ENCODE results near the gene NTRK3.

Gene NTRK3

GRCh38 chr15:88174571-88174970 is 82.0 kb downstream of the NTRK3 start:
- peak; percentile 75 for DNase-seq

GRCh38 chr15:88166082-88166993 is 90.2 kb downstream of the NTRK3 start:
- no peak for DNase-seq

GRCh38 chr15:88161636-88162035 is 94.9 kb downstream of the NTRK3 start:
- no peak for DNase-seq

- no peak for DNase-seq
These were observed 101.2 kb downstream of the NTRK3 start for GRCh38 chr15:88155310-88155709.

DNA sequence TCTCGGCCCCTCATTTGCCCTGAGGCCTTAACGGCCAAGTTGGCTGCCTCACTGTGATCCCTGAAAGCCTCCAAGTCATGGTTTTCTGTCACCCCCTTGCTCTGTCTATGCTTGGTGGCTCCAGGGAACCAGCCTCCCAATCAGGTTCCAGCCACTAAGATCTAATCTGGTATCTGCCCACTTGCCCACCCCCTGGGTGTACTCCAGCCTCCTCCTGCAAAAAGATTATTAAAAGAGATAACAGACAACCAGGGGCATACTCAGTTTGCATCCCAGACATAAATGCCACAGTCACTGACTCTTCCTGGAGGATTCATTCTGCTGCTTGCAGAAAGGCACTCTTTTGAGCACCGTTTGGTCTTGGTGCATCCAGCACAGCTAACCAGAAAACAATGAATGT is 103.9 kb downstream of the NTRK3 start:
- DNase-seq = no peak

DNA sequence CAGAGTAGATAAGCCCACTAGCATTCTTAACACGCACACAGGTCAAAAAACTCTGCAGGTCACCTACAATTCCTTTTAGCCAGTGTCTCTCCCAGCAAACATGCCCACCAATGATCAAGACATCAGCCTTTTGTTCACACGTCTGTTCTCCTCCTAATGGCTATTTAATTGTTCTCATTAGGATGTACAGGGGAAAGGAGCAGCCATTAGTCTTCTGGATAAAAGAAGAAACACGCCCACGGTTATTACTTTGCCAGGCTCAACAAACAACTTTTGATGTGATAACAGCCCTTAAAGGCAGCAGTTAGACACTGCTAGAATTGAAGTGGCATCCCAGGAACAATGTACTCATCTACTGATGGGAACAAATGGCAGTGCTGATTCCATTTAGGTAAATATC is 108.8 kb downstream of the NTRK3 start:
- no peak for DNase-seq

GRCh38 chr15:88144921-88145653 is 111.5 kb downstream of the NTRK3 start:
- DNase-seq = no peak

GRCh38 chr15:88142121-88142520 is 114.4 kb downstream of the NTRK3 start:
- no peak for DNase-seq

GRCh38 chr15:88141269-88141889 is 115.2 kb downstream of the NTRK3 start:
- DNase-seq = no peak

DNA sequence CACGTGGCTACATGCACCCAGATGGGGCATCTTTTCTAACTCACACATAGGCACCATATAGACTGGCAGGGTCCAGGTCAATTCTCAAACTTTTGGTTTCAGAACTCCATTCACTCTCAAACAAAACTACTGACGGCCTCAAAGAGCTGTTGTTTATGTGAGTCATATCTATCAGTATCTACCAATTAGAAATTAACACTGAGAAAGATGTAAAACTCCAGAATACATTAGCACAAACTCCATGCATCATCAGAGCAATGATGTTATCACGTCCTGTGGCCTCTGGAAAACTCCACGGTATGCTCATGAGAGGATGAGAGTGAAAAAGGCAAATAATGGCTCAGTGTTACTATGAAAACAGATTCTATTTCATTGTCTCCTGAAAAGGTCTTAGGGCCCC is 116.1 kb downstream of the NTRK3 start:
- DNase-seq = no peak

DNA sequence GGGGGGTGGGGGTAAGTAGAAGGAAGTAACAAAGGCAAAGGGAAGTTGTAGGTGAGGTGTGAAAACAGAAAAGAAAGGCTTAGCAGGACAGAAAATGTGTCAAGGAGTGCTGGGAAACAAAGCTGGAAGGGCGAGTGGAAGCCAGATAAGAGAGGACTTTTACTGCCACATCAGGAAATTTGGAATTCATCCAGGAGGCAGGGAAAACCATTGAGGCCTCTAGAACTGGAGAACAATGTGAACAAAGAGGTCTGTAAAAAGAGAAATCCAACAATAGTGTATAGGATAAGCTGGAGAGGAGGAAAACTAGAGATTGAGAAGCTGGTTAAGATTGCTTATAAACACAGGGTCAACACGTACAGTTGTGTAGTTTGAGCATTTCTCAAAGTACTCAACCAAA is 116.6 kb downstream of the NTRK3 start:
- DNase-seq = no peak

GRCh38 chr15:88133795-88134194 is 122.7 kb downstream of the NTRK3 start:
- no peak for DNase-seq

GRCh38 chr15:88132499-88132898 is 124.0 kb downstream of the NTRK3 start:
- no peak for DNase-seq

- no peak for DNase-seq
These were observed 124.6 kb downstream of the NTRK3 start for GRCh38 chr15:88131937-88132336.

- peak; percentile 56 for DNase-seq
These were observed 129.1 kb downstream of the NTRK3 start for GRCh38 chr15:88127432-88127790.

DNA sequence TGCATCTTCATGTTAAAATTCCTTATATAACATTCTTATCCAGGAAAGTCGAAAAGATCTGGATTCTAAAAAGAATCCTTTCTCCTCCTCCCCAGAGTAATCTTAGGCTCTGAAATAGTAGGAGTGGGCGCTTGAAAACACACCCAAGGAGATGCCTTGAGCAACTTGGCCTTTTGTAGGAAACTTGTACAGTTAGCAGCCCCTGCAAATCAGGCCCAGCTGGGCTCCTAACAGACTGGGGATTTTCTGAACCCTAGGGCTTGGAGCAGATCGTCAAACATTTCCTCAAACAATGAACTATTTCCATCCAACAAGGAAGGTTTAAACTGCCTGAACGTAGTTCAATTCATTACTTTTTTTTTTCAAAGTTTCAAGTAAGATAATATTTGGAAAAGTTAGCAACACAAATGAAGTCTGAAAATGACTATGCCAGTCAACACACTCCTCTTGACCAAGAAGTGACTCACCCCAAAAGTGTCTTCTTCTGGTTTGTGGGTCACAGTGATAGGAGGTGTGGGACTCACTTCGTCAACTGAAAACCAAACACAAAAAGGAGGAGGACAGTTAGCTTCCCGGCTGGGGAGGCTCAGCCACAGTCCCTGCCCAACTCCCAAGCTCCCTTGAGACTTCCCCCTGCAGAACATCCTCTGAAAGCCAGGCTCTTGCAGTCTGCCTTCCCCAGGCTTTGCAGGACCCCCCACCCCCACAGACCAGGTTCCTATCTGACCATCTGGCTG is 129.7 kb downstream of the NTRK3 start:
- peak; percentile 56 for DNase-seq

- no peak for DNase-seq
These were observed 131.0 kb downstream of the NTRK3 start for GRCh38 chr15:88125576-88125975.

GRCh38 chr15:88124199-88124598 is 132.3 kb downstream of the NTRK3 start:
- DNase-seq = no peak

- no peak for DNase-seq
These were observed 134.5 kb downstream of the NTRK3 start for GRCh38 chr15:88121968-88122530.

DNA sequence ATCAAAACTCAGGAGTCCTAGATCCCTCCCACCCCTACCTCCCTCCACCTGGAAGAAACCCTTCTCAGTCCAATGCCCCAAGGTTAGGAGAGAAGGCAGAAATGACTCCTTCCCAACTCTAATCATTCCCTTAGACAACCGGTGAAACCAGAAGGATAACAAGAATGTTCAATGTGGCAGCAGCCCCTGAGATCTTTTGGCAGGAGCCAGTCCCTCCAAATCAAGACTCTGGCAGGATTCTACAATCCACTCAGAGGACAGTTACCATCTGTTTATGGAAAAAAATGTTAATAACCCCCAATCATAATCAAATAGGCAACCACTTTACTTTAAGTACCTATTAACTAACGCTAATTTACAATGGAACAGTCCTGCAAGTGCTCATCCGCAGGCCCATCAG is 136.5 kb downstream of the NTRK3 start:
- no peak for DNase-seq

GRCh38 chr15:88118741-88119140 is 137.8 kb downstream of the NTRK3 start:
- no peak for DNase-seq

- DNase-seq = no peak
These were observed 138.5 kb downstream of the NTRK3 start for GRCh38 chr15:88118035-88118434.

Data from NCI-H82 (cell line).